Osteoblast (primary cell): ENCODE data around the gene RAD51B. TPM values are rescaled to one million over a fixed set of nuclear protein-coding genes. Genes with fewer than 3 reads are reported as not detected.

Experiments used
- DNase-seq: peaks from one replicate; pipeline ENCODE4 v3.0.0; 2011; ENCODE audit warnings: low spot score, mixed read lengths; ENCODE audit not compliant: insufficient read length; ENCODE audit errors: missing footprints
- H2AFZ ChIP-seq: 2 replicates; pipeline ENCODE4 v1.6.0; 2011; ENCODE audit warnings: mild to moderate bottlenecking, low read length
- H3K27ac ChIP-seq: 2 replicates; pipeline ENCODE4 v1.5.1; 2011; ENCODE audit warnings: mild to moderate bottlenecking, low read depth, low read length, moderate library complexity
- H3K27me3 ChIP-seq: 2 replicates; pipeline ENCODE4 v1.6.0; 2012; ENCODE audit warnings: mild to moderate bottlenecking, control low read depth, inconsistent platforms, low read length, moderate library complexity; ENCODE audit not compliant: insufficient read depth
- H3K36me3 ChIP-seq: 2 replicates; pipeline ENCODE4 v1.5.1; 2011; ENCODE audit warnings: mild to moderate bottlenecking, low read length, control low read depth, moderate library complexity; ENCODE audit not compliant: insufficient read depth
- H3K4me1 ChIP-seq: 2 replicates; pipeline ENCODE4 v1.5.1; 2011; ENCODE audit warnings: mild to moderate bottlenecking, low read length, control low read depth, moderate library complexity; ENCODE audit not compliant: insufficient read depth
- H3K4me2 ChIP-seq: 2 replicates; pipeline ENCODE4 v1.6.0; 2011; ENCODE audit warnings: mild to moderate bottlenecking, low read length; ENCODE audit not compliant: insufficient read depth
- H3K4me3 ChIP-seq: fragments of 200-600 bp; sonication (generic); 3 replicates; pipeline ENCODE4 v1.5.1; 2012; ENCODE audit warnings: mild to moderate bottlenecking, low read length, inconsistent platforms; ENCODE audit not compliant: insufficient read depth
- H3K79me2 ChIP-seq: 2 replicates; pipeline ENCODE4 v1.6.0; 2012; ENCODE audit warnings: mild to moderate bottlenecking, low read length, control low read depth, inconsistent platforms; ENCODE audit not compliant: insufficient read depth
- H3K9me3 ChIP-seq: 2 replicates; pipeline ENCODE4 v1.5.1; 2011; ENCODE audit warnings: low read depth, low read length, control low read depth
- H4K20me1 ChIP-seq: 2 replicates; pipeline ENCODE4 v1.6.0; 2012; ENCODE audit warnings: mild to moderate bottlenecking, low read length, control low read depth; ENCODE audit not compliant: insufficient read depth
- CTCF ChIP-seq: IDR thresholded peaks from 2 replicates; pipeline ENCODE4 v1.5.1; 2011; ENCODE audit warnings: mild to moderate bottlenecking, low read depth, low read length, moderate library complexity; ENCODE audit errors: extremely low read depth
- total RNA-seq: library from RNA; depleted of rRNA; stranded (reverse); fragments of >200 nt; gene quantifications from 2 replicates; pipeline ENCODE4 v1.2.3, GENCODE V29; 2012

Gene RAD51B
- total RNA-seq, 1 donor, result 13.8 TPM

DNA sequence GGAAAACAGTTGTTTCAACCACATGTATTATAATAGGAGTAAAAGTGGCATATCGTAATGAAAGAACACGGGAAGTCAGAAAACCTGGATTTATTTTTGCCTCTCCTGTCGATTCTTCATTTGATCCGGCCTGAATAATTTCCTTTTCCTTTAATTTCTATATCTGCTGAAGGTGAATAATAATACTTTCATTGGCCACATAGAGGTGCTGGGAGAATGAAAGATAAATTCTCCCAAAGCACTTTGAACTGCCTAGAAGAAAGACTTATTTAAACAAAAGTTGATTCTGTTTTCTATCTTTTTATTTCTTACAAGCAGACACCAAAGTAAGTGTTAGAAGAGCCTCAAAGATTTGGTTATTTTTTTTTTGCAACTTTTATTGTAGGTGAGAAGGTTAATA, 339.1 kb downstream of the RAD51B start:
- no peaks in the 10 kb centered on the region for H4K20me1 ChIP-seq
- no peak overlapping the region for H3K27ac ChIP-seq
- H3K79me2 ChIP-seq, result no peaks in the 10 kb centered on the region
- H3K4me2 ChIP-seq, result no peak overlapping the region
- H3K27me3 ChIP-seq, result no peaks in the 10 kb centered on the region
- no peak for DNase-seq
- H3K36me3 ChIP-seq, result no peaks in the 10 kb centered on the region
- peaks cover 5% of the 10 kb centered on the region for H3K4me1 ChIP-seq
- H3K9me3 ChIP-seq, result no peaks in the 10 kb centered on the region
- peak; percentile 7 for TF ChIP-seq CTCF
- H3K4me3 ChIP-seq, result no peak overlapping the region
- no peak overlapping the region for H2AFZ ChIP-seq

DNA sequence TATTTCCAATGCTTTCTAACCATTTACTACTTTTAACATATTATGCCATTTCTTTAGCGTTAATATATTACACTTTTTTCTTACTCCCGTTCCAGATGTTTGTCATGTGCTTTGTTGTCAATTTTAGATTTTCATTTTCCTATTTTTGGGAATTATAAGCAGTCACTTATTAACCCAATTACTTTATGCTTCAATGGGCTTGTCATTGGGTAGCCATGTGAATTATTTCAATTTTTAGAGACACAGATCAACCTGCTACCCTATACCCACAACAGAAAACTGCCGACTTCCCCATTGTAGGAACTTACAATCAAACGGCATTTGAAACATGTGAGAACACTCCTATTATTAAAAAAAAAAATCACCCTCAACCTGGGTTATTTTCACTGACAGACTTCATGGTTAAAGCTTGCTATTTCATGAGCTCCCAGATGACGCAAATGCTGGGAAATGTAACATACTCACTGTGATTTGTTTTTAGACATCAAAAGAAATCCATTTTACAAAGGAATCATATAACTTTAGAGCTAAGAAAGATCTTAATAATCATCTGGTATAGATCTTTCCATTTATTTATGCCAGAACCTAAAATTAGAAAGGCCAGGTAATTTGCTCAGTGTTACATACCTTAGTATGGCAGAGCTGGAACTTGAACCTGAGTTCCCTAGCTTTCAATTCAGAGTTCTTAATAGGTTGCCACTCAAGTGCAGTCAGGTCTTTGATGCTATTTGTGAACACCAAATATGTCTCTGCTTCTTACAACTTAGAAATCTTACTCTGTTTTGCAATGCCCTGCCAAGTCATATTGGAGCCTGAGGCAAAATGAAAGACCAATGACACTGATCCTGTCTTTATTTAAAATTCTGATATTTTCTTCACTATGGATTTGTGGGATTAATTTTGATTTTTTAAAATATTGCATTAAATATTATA, 340.4 kb downstream of the RAD51B start:
- no peak overlapping the region for H3K4me2 ChIP-seq
- H3K79me2 ChIP-seq, result no peaks in the 10 kb centered on the region
- TF ChIP-seq CTCF, result no peak
- no peak overlapping the region for H2AFZ ChIP-seq
- no peak for DNase-seq
- no peaks in the 10 kb centered on the region for H4K20me1 ChIP-seq
- H3K36me3 ChIP-seq, result no peaks in the 10 kb centered on the region
- H3K4me1 ChIP-seq, result peaks cover 5% of the 10 kb centered on the region
- H3K9me3 ChIP-seq, result no peaks in the 10 kb centered on the region
- H3K27me3 ChIP-seq, result no peaks in the 10 kb centered on the region
- H3K27ac ChIP-seq, result no peak overlapping the region
- no peak overlapping the region for H3K4me3 ChIP-seq

DNA sequence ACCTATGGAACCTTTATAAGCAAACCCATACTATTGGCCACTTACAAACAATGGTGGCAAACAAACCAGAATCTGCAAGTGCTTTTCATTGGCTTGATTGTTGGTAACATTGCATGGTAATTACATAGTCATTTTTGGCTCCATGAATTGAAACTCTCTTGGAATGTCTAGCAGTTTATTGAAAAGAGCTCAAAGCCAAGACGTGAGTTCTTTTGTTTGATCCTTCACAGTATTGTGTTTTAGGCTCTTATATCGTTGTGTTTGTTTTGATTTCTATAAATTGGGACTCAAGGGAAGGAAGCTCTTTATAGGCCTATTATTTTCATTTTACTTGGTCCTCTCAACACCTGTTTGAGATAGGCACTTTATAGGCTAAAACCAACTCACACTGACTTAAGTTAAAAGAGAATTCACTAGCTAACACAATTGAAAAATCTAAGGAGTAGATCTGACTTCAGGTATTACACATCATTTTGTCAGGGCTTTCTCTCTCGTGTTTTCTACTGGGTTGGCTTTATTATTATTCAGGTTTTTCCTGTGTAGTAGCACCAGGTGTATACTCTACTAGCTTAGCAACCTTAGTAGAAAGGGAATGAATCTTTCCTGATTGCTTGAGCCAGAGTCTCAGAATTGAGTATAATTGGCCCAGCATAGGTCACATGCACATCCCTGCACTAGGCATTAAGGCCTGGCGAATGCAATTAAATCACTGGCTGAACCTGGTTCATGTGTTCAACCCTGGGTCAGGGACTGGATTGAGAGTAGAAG, 341.4 kb downstream of the RAD51B start:
- Histone ChIP-seq H3K27ac (no peak overlapping the region), H3K4me2 (no peak overlapping the region), H2AFZ (no peak overlapping the region), H3K36me3 (no peaks in the 10 kb centered on the region), H3K79me2 (no peaks in the 10 kb centered on the region), H3K9me3 (no peaks in the 10 kb centered on the region), H3K27me3 (no peaks in the 10 kb centered on the region), H4K20me1 (no peaks in the 10 kb centered on the region), H3K4me3 (no peak overlapping the region), H3K4me1 (peaks cover 5% of the 10 kb centered on the region)
- no peak for DNase-seq
- no peak for TF ChIP-seq CTCF

GRCh38 chr14:68162887-68163286, 343.3 kb downstream of the RAD51B start:
- Histone ChIP-seq H3K4me1 (peaks cover 4% of the 10 kb centered on the region), H4K20me1 (no peaks in the 10 kb centered on the region), H3K79me2 (no peaks in the 10 kb centered on the region), H3K27me3 (no peaks in the 10 kb centered on the region), H3K4me2 (no peak overlapping the region), H3K36me3 (no peaks in the 10 kb centered on the region), H3K4me3 (no peak overlapping the region), H3K9me3 (no peaks in the 10 kb centered on the region), H2AFZ (no peak overlapping the region), H3K27ac (no peak overlapping the region)
- TF ChIP-seq CTCF, result no peak
- DNase-seq, result no peak
